Measurements from ENCODE around the gene ADCY3.

The ADCY3 gene

DNA sequence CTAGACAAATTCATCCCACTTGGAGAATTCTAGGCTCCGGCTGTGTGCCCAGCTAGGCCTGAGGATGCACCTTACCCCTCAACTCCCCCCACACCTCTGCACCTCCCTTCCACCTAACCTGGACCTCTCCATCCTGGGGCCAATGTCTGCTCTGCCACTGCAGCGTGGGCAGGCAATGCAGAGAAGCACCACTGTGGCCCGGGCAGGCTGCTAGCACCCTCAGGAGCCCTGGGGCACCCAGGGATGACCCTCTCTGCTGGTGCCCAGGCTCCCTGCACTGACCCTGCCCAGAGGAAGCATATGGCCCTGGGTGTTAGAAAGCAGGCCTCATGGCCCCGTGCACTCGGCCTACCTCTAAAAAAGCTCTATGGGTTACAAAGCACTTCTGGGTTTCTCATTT is 49.6 kb downstream of the ADCY3 start:
- no peak; the same call in 2 of the 3 replicates for ATAC-seq
- no peak for TF ChIP-seq TOX (CRISPR knock-in tag; IDR thresholded peaks at IDR 0.05; ENCODE audit: borderline replicate concordance)
- TF ChIP-seq ESRRG (CRISPR knock-in tag; IDR thresholded peaks at IDR 0.05): no peak
- TF ChIP-seq, protein P1, sequence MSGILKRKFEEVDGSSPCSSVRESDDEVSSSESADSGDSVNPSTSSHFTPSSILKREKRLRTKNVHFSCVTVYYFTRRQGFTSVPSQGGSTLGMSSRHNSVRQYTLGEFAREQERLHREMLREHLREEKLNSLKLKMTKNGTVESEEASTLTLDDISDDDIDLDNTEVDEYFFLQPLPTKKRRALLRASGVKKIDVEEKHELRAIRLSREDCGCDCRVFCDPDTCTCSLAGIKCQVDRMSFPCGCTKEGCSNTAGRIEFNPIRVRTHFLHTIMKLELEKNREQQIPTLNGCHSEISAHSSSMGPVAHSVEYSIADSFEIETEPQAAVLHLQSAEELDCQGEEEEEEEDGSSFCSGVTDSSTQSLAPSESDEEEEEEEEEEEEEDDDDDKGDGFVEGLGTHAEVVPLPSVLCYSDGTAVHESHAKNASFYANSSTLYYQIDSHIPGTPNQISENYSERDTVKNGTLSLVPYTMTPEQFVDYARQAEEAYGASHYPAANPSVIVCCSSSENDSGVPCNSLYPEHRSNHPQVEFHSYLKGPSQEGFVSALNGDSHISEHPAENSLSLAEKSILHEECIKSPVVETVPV (CRISPR knock-in tag; IDR thresholded peaks at IDR 0.05): no peak
- no peak for TF ChIP-seq OSR1 (CRISPR knock-in tag; IDR thresholded peaks at IDR 0.05)
- no peak for TF ChIP-seq ZNF565 (CRISPR knock-in tag; conservative IDR thresholded peaks at IDR 0.05; ENCODE audit: low read depth)
- no peak for TF ChIP-seq CSDC2 (CRISPR knock-in tag; IDR thresholded peaks at IDR 0.05)
- TF ChIP-seq PPARA (CRISPR knock-in tag; IDR thresholded peaks at IDR 0.05; ENCODE audit: borderline replicate concordance): no peak
- TF ChIP-seq ZNF8 (CRISPR knock-in tag; IDR thresholded peaks at IDR 0.05): no peak
- TF ChIP-seq ISL1 (CRISPR knock-in tag; IDR thresholded peaks at IDR 0.05): no peak
- no peak for TF ChIP-seq ZNF70 (CRISPR knock-in tag; IDR thresholded peaks at IDR 0.05)
- no peak for TF ChIP-seq TCF4 (CRISPR knock-in tag; IDR thresholded peaks at IDR 0.05; ENCODE audit: borderline replicate concordance)
- no peak for TF ChIP-seq BACH2 (CRISPR knock-in tag; IDR thresholded peaks at IDR 0.05; ENCODE audit: borderline replicate concordance)

DNA sequence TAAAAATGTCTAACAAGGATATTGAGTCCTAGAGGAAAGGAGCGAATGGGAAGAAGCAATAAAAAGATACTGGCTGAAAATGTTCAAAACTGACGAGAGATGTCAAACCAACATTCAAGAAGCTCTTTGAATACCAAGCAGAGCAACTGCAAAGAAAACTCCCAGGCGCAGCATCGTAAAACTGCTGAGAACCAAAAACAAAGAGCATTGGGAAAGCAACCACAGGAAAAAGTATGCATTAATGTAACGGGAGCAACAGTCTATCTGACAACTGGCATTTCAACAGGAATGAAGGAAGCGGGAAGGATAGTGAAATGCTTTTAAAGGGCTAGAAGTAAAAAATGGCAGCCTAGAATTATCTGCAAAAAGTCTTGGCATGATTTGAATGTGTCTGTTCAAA is 53.1 kb downstream of the ADCY3 start:
- ATAC-seq: no peak
- TF ChIP-seq, protein P2, sequence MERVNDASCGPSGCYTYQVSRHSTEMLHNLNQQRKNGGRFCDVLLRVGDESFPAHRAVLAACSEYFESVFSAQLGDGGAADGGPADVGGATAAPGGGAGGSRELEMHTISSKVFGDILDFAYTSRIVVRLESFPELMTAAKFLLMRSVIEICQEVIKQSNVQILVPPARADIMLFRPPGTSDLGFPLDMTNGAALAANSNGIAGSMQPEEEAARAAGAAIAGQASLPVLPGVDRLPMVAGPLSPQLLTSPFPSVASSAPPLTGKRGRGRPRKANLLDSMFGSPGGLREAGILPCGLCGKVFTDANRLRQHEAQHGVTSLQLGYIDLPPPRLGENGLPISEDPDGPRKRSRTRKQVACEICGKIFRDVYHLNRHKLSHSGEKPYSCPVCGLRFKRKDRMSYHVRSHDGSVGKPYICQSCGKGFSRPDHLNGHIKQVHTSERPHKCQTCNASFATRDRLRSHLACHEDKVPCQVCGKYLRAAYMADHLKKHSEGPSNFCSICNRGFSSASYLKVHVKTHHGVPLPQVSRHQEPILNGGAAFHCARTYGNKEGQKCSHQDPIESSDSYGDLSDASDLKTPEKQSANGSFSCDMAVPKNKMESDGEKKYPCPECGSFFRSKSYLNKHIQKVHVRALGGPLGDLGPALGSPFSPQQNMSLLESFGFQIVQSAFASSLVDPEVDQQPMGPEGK (CRISPR knock-in tag; IDR thresholded peaks at IDR 0.05; ENCODE audit: borderline replicate concordance): no peak
- TF ChIP-seq ISL1 (CRISPR knock-in tag; IDR thresholded peaks at IDR 0.05) (no peak), TCF4 (CRISPR knock-in tag; IDR thresholded peaks at IDR 0.05; ENCODE audit: borderline replicate concordance) (no peak), SNAI2 (CRISPR knock-in tag; IDR thresholded peaks at IDR 0.05) (no peak), GLIS3 (CRISPR knock-in tag; IDR thresholded peaks at IDR 0.05) (no peak), ZC3H10 (CRISPR knock-in tag; IDR thresholded peaks at IDR 0.05) (no peak), TOX (CRISPR knock-in tag; IDR thresholded peaks at IDR 0.05; ENCODE audit: borderline replicate concordance) (no peak), BACH2 (CRISPR knock-in tag; IDR thresholded peaks at IDR 0.05; ENCODE audit: borderline replicate concordance) (no peak), ARNTL (CRISPR knock-in tag; IDR thresholded peaks at IDR 0.05; ENCODE audit: borderline replicate concordance, low read depth) (no peak), PPARA (CRISPR knock-in tag; IDR thresholded peaks at IDR 0.05; ENCODE audit: borderline replicate concordance) (no peak), ZFP30 (CRISPR knock-in tag; IDR thresholded peaks at IDR 0.05) (no peak), ESRRG (CRISPR knock-in tag; IDR thresholded peaks at IDR 0.05) (no peak), CSDC2 (CRISPR knock-in tag; IDR thresholded peaks at IDR 0.05) (no peak), OSR1 (CRISPR knock-in tag; IDR thresholded peaks at IDR 0.05) (no peak), ZNF565 (CRISPR knock-in tag; conservative IDR thresholded peaks at IDR 0.05; ENCODE audit: low read depth) (no peak)
- TF ChIP-seq, protein P3, sequence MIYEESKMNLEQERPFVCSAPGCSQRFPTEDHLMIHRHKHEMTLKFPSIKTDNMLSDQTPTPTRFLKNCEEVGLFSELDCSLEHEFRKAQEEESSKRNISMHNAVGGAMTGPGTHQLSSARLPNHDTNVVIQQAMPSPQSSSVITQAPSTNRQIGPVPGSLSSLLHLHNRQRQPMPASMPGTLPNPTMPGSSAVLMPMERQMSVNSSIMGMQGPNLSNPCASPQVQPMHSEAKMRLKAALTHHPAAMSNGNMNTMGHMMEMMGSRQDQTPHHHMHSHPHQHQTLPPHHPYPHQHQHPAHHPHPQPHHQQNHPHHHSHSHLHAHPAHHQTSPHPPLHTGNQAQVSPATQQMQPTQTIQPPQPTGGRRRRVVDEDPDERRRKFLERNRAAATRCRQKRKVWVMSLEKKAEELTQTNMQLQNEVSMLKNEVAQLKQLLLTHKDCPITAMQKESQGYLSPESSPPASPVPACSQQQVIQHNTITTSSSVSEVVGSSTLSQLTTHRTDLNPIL (CRISPR knock-in tag; IDR thresholded peaks at IDR 0.05; ENCODE audit: low read depth): no peak
- TF ChIP-seq, protein P4, sequence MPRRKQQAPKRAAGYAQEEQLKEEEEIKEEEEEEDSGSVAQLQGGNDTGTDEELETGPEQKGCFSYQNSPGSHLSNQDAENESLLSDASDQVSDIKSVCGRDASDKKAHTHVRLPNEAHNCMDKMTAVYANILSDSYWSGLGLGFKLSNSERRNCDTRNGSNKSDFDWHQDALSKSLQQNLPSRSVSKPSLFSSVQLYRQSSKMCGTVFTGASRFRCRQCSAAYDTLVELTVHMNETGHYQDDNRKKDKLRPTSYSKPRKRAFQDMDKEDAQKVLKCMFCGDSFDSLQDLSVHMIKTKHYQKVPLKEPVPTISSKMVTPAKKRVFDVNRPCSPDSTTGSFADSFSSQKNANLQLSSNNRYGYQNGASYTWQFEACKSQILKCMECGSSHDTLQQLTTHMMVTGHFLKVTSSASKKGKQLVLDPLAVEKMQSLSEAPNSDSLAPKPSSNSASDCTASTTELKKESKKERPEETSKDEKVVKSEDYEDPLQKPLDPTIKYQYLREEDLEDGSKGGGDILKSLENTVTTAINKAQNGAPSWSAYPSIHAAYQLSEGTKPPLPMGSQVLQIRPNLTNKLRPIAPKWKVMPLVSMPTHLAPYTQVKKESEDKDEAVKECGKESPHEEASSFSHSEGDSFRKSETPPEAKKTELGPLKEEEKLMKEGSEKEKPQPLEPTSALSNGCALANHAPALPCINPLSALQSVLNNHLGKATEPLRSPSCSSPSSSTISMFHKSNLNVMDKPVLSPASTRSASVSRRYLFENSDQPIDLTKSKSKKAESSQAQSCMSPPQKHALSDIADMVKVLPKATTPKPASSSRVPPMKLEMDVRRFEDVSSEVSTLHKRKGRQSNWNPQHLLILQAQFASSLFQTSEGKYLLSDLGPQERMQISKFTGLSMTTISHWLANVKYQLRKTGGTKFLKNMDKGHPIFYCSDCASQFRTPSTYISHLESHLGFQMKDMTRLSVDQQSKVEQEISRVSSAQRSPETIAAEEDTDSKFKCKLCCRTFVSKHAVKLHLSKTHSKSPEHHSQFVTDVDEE (CRISPR knock-in tag; IDR thresholded peaks at IDR 0.05): no peak
- TF ChIP-seq, protein P1 (CRISPR knock-in tag; IDR thresholded peaks at IDR 0.05): no peak
- TF ChIP-seq, protein P5, sequence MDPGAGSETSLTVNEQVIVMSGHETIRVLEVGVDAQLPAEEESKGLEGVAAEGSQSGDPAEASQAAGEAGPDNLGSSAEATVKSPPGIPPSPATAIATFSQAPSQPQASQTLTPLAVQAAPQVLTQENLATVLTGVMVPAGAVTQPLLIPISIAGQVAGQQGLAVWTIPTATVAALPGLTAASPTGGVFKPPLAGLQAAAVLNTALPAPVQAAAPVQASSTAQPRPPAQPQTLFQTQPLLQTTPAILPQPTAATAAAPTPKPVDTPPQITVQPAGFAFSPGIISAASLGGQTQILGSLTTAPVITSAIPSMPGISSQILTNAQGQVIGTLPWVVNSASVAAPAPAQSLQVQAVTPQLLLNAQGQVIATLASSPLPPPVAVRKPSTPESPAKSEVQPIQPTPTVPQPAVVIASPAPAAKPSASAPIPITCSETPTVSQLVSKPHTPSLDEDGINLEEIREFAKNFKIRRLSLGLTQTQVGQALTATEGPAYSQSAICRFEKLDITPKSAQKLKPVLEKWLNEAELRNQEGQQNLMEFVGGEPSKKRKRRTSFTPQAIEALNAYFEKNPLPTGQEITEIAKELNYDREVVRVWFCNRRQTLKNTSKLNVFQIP (CRISPR knock-in tag; IDR thresholded peaks at IDR 0.05; ENCODE audit: borderline replicate concordance, low read depth): no peak

Measured in SK-N-SH treated with all-trans-retinoic acid at 6 μM for 48 hours (cell line).